GM21717 (cell line): Measurements from ENCODE around the gene NKTR.

Source experiments
- ATAC-seq: cut with Tn5 transposase; IDR thresholded peaks from one replicate; pipeline ENCODE4 v1.9.1; 2021; ENCODE audit warnings: mild to moderate bottlenecking, moderate library complexity; ENCODE audit not compliant: unreplicated experiment

NKTR gene

GRCh38 chr3:42660898-42661297 is 60.4 kb downstream of the NKTR start:
- ATAC-seq: no peak

- ATAC-seq: no peak
Measured at GRCh38 chr3:42661593-42662022, 61.1 kb downstream of the NKTR start.

- no peak for ATAC-seq
Measured at GRCh38 chr3:42662037-42662812, 61.7 kb downstream of the NKTR start.

- no peak for ATAC-seq
Measured at GRCh38 chr3:42662813-42663535, 62.5 kb downstream of the NKTR start.

- no peak for ATAC-seq
Measured at GRCh38 chr3:42663581-42664437, 63.3 kb downstream of the NKTR start.

GRCh38 chr3:42664438-42664803 is 63.9 kb downstream of the NKTR start:
- ATAC-seq: no peak

GRCh38 chr3:42665050-42665878 is 64.8 kb downstream of the NKTR start:
- no peak for ATAC-seq

- no peak for ATAC-seq
Measured at GRCh38 chr3:42666022-42666421, 65.5 kb downstream of the NKTR start.

GRCh38 chr3:42666577-42666998 is 66.1 kb downstream of the NKTR start:
- ATAC-seq: no peak

GRCh38 chr3:42667096-42667522 is 66.6 kb downstream of the NKTR start:
- no peak for ATAC-seq

- ATAC-seq: no peak
Measured at GRCh38 chr3:42667523-42668412, 67.3 kb downstream of the NKTR start.

- no peak for ATAC-seq
Measured at GRCh38 chr3:42668413-42668760, 67.9 kb downstream of the NKTR start.

- ATAC-seq: no peak
Measured at GRCh38 chr3:42668793-42669217, 68.3 kb downstream of the NKTR start.

GRCh38 chr3:42670051-42670576 is 69.6 kb downstream of the NKTR start:
- ATAC-seq: no peak

- ATAC-seq: no peak
Measured at GRCh38 chr3:42670670-42671069, 70.2 kb downstream of the NKTR start.

- no peak for ATAC-seq
Measured at GRCh38 chr3:42672515-42672914, 72.0 kb downstream of the NKTR start.

GRCh38 chr3:42673082-42673481 is 72.6 kb downstream of the NKTR start:
- ATAC-seq: no peak

- no peak for ATAC-seq
Measured at GRCh38 chr3:42674146-42674545, 73.7 kb downstream of the NKTR start.

GRCh38 chr3:42675909-42676308 is 75.4 kb downstream of the NKTR start:
- no peak for ATAC-seq
